OCI-LY3 (cell line): ENCODE measurements around the gene TRIM66.

Experiments used
- H2AFZ ChIP-seq: fragments of 200-600, 300-600 bp; shearing (Covaris generic); 2 replicates; pipeline ENCODE4 v1.6.0; 2014; ENCODE audit warnings: antibody characterized with exemption, low read depth, low read length
- H3K27ac ChIP-seq: fragments of 200-600, 300-600 bp; sonication (generic); 2 replicates; pipeline ENCODE4 v1.5.1; 2014; ENCODE audit warnings: mild to moderate bottlenecking, low read length, moderate library complexity, mixed read lengths
- H3K27me3 ChIP-seq: fragments of 200-600, 300-600 bp; sonication (generic); 2 replicates; pipeline ENCODE4 v1.6.1; 2014; ENCODE audit warnings: low read depth, low read length, mixed read lengths
- H3K36me3 ChIP-seq: fragments of 200-600, 300-600 bp; sonication (generic); replicated peaks from 2 replicates; pipeline ENCODE3; 2014; ENCODE audit warnings: low read depth, low read length, mixed read lengths
- H3K4me1 ChIP-seq: fragments of 300-600, 200-600 bp; sonication (generic); 2 replicates; pipeline ENCODE4 v1.6.1; 2014; ENCODE audit warnings: low read length, mixed read lengths
- H3K4me2 ChIP-seq: fragments of 200-600, 300-600 bp; sonication (generic); 2 replicates; pipeline ENCODE4 v1.6.1; 2014; ENCODE audit warnings: low read length, mixed read lengths
- H3K4me3 ChIP-seq: fragments of 300-600, 200-600 bp; sonication (generic); 2 replicates; pipeline ENCODE4 v1.5.1; 2014; ENCODE audit warnings: antibody characterized with exemption, mild to moderate bottlenecking, low read length, moderate library complexity
- H3K79me2 ChIP-seq: fragments of 300-600, 200-600 bp; shearing (Covaris generic); 2 replicates; pipeline ENCODE4 v1.6.1; 2014; ENCODE audit warnings: mild to moderate bottlenecking, low read length, mixed read lengths
- H3K9ac ChIP-seq: fragments of 300-600, 200-600 bp; shearing (Covaris generic); 2 replicates; pipeline ENCODE4 v1.6.0; 2014; ENCODE audit warnings: mild to moderate bottlenecking, low read length, moderate library complexity
- H3K9me3 ChIP-seq: fragments of 200-600, 300-600 bp; shearing (Covaris generic); 2 replicates; pipeline ENCODE4 v1.6.1; 2014; ENCODE audit warnings: low read length, mixed read lengths; ENCODE audit not compliant: insufficient read depth
- H4K20me1 ChIP-seq: fragments of 200-600, 300-600 bp; sonication (generic); 2 replicates; pipeline ENCODE4 v1.6.1; 2016; ENCODE audit warnings: low read length, mixed read lengths; ENCODE audit not compliant: insufficient read depth
- CTCF ChIP-seq: fragments of 200-600, 300-600 bp; sonication (generic); IDR thresholded peaks from 2 replicates; pipeline ENCODE4 v1.5.1; 2014; ENCODE audit warnings: antibody characterized with exemption, low read length, low read depth
- EZH2phosphoT487 ChIP-seq: fragments of 200-600 bp; shearing (Covaris generic); IDR thresholded peaks from 2 replicates; pipeline ENCODE4 v1.6.1; 2018; ENCODE audit warnings: antibody characterized with exemption, mixed run types, low read depth

TRIM66 gene

GRCh38 chr11:8646873-8647272 lies 35.6 kb downstream of the TRIM66 start:
- no peak overlapping the region for H3K9ac ChIP-seq
- H4K20me1 ChIP-seq, result no peaks in the 10 kb centered on the region
- peaks cover 8% of the 10 kb centered on the region for H3K4me1 ChIP-seq
- H2AFZ ChIP-seq, result no peak overlapping the region
- no peaks in the 10 kb centered on the region for H3K9me3 ChIP-seq
- no peaks in the 10 kb centered on the region for H3K79me2 ChIP-seq
- H3K27ac ChIP-seq, result no peak overlapping the region
- H3K4me2 ChIP-seq, result no peak overlapping the region
- H3K36me3 ChIP-seq, result peaks cover 2% of the 10 kb centered on the region
- TF ChIP-seq EZH2phosphoT487 (no peak), CTCF (no peak)
- no peak overlapping the region for H3K4me3 ChIP-seq
- no peaks in the 10 kb centered on the region for H3K27me3 ChIP-seq

DNA sequence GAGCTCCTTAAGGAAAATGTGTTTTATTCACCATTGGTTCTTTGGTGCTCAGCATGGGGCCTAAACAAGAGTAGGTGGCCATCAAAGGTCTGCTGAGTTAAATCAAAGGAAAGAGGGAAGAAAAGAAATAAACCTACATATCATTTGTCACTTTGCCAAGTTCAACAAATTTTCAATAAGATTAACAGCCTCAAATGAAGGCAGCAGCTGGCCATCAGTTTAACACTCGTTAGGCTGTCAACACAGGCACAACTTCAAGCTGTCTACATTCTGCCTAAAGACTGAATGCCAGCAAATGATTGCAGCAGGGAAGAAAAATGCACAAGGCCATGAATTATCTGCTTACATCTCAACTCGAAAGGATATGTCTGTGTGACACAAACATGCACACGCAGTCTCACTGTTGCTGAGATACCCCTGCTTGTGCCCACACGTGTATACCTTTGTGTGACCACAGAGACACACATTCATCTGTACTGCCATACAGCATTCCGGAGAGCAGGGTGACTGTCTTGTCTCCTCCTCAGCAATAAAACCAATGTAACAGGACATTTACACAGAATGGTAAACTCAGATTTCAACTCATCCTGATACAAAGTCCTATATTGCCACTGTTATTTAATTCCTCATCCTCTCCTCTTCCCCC lies 40.1 kb downstream of the TRIM66 start:
- Histone ChIP-seq H3K9ac (no peak overlapping the region), H3K4me1 (peaks cover 3% of the 10 kb centered on the region), H3K9me3 (no peaks in the 10 kb centered on the region), H3K27ac (no peak overlapping the region), H3K27me3 (no peaks in the 10 kb centered on the region), H2AFZ (no peak overlapping the region), H3K36me3 (peaks cover 8% of the 10 kb centered on the region), H3K79me2 (no peaks in the 10 kb centered on the region), H3K4me3 (no peak overlapping the region), H3K4me2 (no peak overlapping the region), H4K20me1 (no peaks in the 10 kb centered on the region)
- TF ChIP-seq CTCF, result no peak
- no peak for TF ChIP-seq EZH2phosphoT487

GRCh38 chr11:8641332-8641731 lies 41.1 kb downstream of the TRIM66 start:
- no peak overlapping the region for H2AFZ ChIP-seq
- no peaks in the 10 kb centered on the region for H4K20me1 ChIP-seq
- H3K4me1 ChIP-seq, result no peaks in the 10 kb centered on the region
- H3K9me3 ChIP-seq, result no peaks in the 10 kb centered on the region; the same call in 1 of the 2 replicates
- no peaks in the 10 kb centered on the region for H3K27me3 ChIP-seq
- H3K79me2 ChIP-seq, result no peaks in the 10 kb centered on the region
- H3K4me3 ChIP-seq, result no peak overlapping the region
- no peak overlapping the region for H3K4me2 ChIP-seq
- TF ChIP-seq CTCF (no peak), EZH2phosphoT487 (no peak)
- H3K27ac ChIP-seq, result no peak overlapping the region
- H3K9ac ChIP-seq, result no peak overlapping the region
- peaks cover 13% of the 10 kb centered on the region for H3K36me3 ChIP-seq

DNA sequence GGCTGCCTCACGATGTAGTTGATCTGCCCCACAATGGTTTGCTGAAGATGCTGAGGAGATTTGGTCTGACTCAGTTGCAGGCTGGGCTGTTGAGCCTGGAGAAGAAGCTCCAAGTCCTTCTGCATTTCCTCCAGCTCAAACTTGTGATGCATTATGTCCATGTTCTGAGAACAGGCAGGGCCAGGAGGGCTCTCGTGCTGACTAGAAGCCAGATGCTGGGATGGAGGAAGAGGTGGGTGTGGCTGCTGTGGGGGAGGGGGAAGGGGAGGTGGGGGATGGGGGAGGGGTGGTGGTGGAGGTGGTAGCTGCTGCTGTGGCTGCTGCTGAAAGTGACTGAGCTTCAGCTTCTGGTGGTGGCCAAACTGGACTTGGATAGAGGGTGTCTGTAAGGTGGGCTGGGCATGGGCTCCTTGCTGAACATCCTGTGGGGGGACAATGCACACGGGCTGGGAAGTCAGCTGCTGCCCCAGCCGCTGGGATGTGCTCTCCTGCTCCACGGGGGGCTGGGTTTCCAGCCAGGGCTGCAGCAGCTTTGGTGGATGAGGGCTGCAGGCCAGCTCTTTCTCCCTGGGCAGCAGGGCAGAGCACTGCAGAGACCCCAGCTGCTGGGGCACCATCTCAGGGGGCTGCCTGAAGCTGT lies 42.1 kb downstream of the TRIM66 start:
- TF ChIP-seq CTCF, result no peak
- no peak for TF ChIP-seq EZH2phosphoT487
- peaks cover 2% of the 10 kb centered on the region; the same call in 1 of the 2 replicates for H3K27me3 ChIP-seq
- H4K20me1 ChIP-seq, result no peaks in the 10 kb centered on the region
- H3K9me3 ChIP-seq, result no peaks in the 10 kb centered on the region; the same call in 1 of the 2 replicates
- H3K4me2 ChIP-seq, result no peak overlapping the region
- no peaks in the 10 kb centered on the region for H3K79me2 ChIP-seq
- no peak overlapping the region for H2AFZ ChIP-seq
- H3K4me1 ChIP-seq, result no peaks in the 10 kb centered on the region
- H3K36me3 ChIP-seq, result peaks cover 21% of the 10 kb centered on the region
- H3K4me3 ChIP-seq, result no peak overlapping the region
- H3K27ac ChIP-seq, result no peak overlapping the region
- no peak overlapping the region for H3K9ac ChIP-seq
